ENCODE data around the gene NFKBIE. TPM values are rescaled to one million over a fixed set of nuclear protein-coding genes. Genes with fewer than 3 reads are reported as not detected.

The NFKBIE gene
- total and polyA plus RNA-seq, 3 experiments from 2014 or later = 5.3 to 34.3 (median 33.1) TPM

DNA sequence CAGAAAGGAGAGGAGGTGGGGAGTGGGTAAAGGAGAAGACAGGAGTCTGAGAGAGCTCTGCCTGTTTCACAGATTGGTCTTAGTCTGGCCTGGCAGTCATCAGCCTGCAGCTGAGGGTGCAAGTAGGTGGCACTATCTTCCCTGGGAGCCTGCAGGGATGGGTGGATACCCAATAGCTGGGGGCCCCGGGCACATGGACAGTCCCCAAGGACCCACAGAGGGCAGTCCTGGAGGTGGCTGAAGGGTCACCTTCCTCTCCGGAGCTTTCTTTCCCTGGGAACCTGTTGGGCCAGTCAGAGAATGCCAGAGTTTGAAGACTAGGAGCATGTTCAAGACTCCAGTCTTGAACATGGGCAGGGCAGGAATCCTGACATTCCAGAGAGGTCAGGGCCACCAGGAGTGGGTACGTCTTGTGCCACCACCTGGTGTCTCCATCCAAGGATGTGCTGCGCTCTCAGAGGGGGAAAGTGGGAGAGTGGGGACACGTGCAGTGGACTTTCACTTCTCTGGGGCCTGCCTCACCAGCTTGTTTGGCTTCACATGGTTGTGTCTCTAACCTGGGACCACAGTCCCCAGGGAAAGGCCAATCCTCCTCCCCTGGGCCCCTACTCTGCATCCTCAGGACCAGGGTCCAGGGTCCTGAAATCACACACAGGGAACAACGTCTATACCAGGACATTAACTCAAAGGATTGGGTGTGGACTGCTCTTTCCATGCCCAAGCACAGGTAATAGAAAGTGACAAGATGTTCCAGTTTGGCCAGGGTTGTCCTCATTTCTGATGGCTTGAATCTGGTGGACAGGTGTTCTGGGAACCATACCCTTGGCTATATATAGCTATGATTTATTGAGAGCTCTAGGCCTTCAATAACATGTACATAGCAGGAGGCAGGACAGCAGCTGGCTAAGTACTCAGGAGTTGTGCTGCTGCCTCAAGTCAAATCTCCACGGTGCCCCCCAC is 29.8 kb upstream of the NFKBIE start:
- Histone ChIP-seq H3K27ac (ENCODE audit: low read depth, low read length) (no peak overlapping the region), H3K4me3 (ENCODE audit: low read length) (no peak overlapping the region), H3K9me3 (ENCODE audit: low read length) (no peaks in the 10 kb centered on the region), H3K27me3 (ENCODE audit: insufficient read depth, low read length, poor library complexity, severe bottlenecking) (peaks cover 41% of the 10 kb centered on the region), H3K4me1 (ENCODE audit: insufficient read depth, low read length) (peaks cover 7% of the 10 kb centered on the region), H3K36me3 (ENCODE audit: insufficient read depth, low read length) (no peaks in the 10 kb centered on the region)
- Mint-ChIP-seq H3K36me3 (peaks cover 0 to 4% (median 1%) of the 10 kb centered on the region in 3 donors), H3K4me1 (peaks cover 0 to 19% (median 8%) of the 10 kb centered on the region in 3 donors), H3K9me3 (no peaks in the 10 kb centered on the region), H3K4me3 (no peak overlapping the region), H3K27ac (peak overlapping the region in 1 of 8 donors; percentile 29), H3K27me3 (peaks cover 53 to 67% of the 10 kb centered on the region in 2 donors)
- peak in 1 of 5 donors; percentile 36 for DNase-seq
- ChIA-PET POLR2A (no interaction called here), CTCF (interaction anchor here (0.7 to 2.8 kb wide), 6 partner anchors 11 to 216 kb away, joined by 3 to 16 read pairs (median 4); partner anchors contain the start of genes AARS2 and SLC35B2)

DNA sequence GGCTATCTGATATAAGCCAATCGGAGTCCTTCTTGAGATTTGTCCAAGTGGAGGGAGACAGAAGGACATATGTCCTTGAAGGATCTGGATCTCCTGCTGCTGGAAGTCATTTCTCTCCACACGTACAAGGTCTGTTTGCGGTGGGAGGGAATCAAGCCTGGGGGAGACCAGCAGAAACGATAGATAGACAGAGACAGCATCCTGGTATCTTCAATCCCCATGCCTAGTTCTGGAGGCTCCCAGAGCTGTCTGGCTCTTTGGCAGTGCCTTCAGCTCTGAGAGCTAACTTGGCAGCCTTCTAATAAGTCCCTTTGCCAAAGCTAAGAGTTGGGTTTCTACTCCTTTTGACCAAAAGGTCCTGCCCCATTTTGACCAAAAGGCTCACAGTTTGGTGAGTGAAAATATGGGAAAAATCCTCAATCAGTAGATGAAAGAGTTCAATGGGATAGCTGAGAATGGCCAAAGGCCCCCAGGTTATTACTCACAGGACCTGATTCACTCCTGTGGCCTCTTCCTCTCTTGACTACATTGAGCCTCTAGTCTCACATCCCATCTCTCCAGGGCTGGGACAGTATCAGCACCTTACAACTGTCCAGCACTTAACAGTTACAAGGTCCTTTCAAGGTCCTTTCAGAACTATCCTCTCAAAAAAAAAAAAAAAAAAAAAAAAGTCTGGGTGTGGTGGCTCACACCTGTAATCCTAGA is 27.5 kb upstream of the NFKBIE start:
- Histone ChIP-seq H3K27me3 (ENCODE audit: insufficient read depth, low read length, poor library complexity, severe bottlenecking) (peaks cover 41% of the 10 kb centered on the region), H3K4me1 (ENCODE audit: insufficient read depth, low read length) (peaks cover 7% of the 10 kb centered on the region), H3K4me3 (ENCODE audit: low read length) (no peak overlapping the region), H3K36me3 (ENCODE audit: insufficient read depth, low read length) (no peaks in the 10 kb centered on the region), H3K9me3 (ENCODE audit: low read length) (no peaks in the 10 kb centered on the region), H3K27ac (ENCODE audit: low read depth, low read length) (no peak overlapping the region)
- Mint-ChIP-seq H3K4me1 (peaks cover 0 to 12% (median 1%) of the 10 kb centered on the region in 3 donors), H3K9me3 (no peaks in the 10 kb centered on the region), H3K27ac (no peak overlapping the region), H3K4me3 (no peak overlapping the region), H3K36me3 (peaks cover 0 to 4% (median 0%) of the 10 kb centered on the region in 3 donors), H3K27me3 (peaks cover 66 to 83% of the 10 kb centered on the region in 2 donors)
- peak in 1 of 5 donors; percentile 4 for DNase-seq
- POLR2A ChIA-PET = interaction anchor here (0.7 kb wide), 2 partner anchors 11 to 174 kb away, joined by 3 to 8 read pairs; no protein-coding TSS in a partner anchor
- CTCF ChIA-PET = interaction anchor here (1.5 to 2.4 kb wide), 3 partner anchors 12 to 120 kb away, joined by 3 to 7 read pairs (median 4); partner anchors contain the start of gene AARS2

- H3K27me3 Mint-ChIP-seq = peaks cover 70 to 91% of the 10 kb centered on the region in 2 donors
Observed at GRCh38 chr6:44291841-44292240, 26.5 kb upstream of the NFKBIE start.

GRCh38 chr6:44289726-44290260 is 24.4 kb upstream of the NFKBIE start:
- CTCF ChIA-PET = no interaction called here

More at GRCh38 chr6:44291841-44292240, 26.5 kb upstream of the NFKBIE start:
- peaks cover 0 to 8% (median 0%) of the 10 kb centered on the region in 3 donors for H3K36me3 Mint-ChIP-seq
- Histone ChIP-seq H3K27ac (ENCODE audit: low read depth, low read length) (no peak overlapping the region), H3K4me3 (ENCODE audit: low read length) (no peak overlapping the region), H3K36me3 (ENCODE audit: insufficient read depth, low read length) (no peaks in the 10 kb centered on the region), H3K27me3 (ENCODE audit: insufficient read depth, low read length, poor library complexity, severe bottlenecking) (peaks cover 36% of the 10 kb centered on the region), H3K9me3 (ENCODE audit: low read length) (no peaks in the 10 kb centered on the region), H3K4me1 (ENCODE audit: insufficient read depth, low read length) (peaks cover 2% of the 10 kb centered on the region)
- no peak overlapping the region for H3K27ac Mint-ChIP-seq
- H3K4me1 Mint-ChIP-seq = peaks cover 0 to 5% (median 0%) of the 10 kb centered on the region in 3 donors
- DNase-seq = no peak
- ChIA-PET CTCF (interaction anchor here (2.4 kb wide), 1 partner anchor 21 kb away, joined by 7 read pairs; the partner anchor contains the start of gene AARS2), POLR2A (no interaction called here)
- no peaks in the 10 kb centered on the region for H3K9me3 Mint-ChIP-seq
- no peak overlapping the region for H3K4me3 Mint-ChIP-seq

GRCh38 chr6:44286747-44287146 is 21.4 kb upstream of the NFKBIE start:
- POLR2A ChIA-PET = no interaction called here
- CTCF ChIA-PET = interaction anchor here (1.6 kb wide), 1 partner anchor 18 kb away, joined by 4 read pairs; no protein-coding TSS in a partner anchor
- no peaks in the 10 kb centered on the region for H3K36me3 ChIP-seq (ENCODE audit: insufficient read depth, low read length)
- Mint-ChIP-seq H3K36me3 (peaks cover 0 to 4% (median 0%) of the 10 kb centered on the region in 3 donors), H3K4me3 (no peak overlapping the region), H3K4me1 (no peaks in the 10 kb centered on the region), H3K27ac (no peak overlapping the region), H3K9me3 (no peaks in the 10 kb centered on the region), H3K27me3 (peaks cover 55 to 77% of the 10 kb centered on the region in 2 donors)
- H3K27me3 ChIP-seq (ENCODE audit: insufficient read depth, low read length, poor library complexity, severe bottlenecking) = peaks cover 7% of the 10 kb centered on the region
- no peak for DNase-seq
- no peak overlapping the region for H3K4me3 ChIP-seq (ENCODE audit: low read length)
- H3K4me1 ChIP-seq (ENCODE audit: insufficient read depth, low read length) = no peaks in the 10 kb centered on the region
- H3K9me3 ChIP-seq (ENCODE audit: low read length) = no peaks in the 10 kb centered on the region
- no peak overlapping the region for H3K27ac ChIP-seq (ENCODE audit: low read depth, low read length)

More at GRCh38 chr6:44289726-44290260, 24.4 kb upstream of the NFKBIE start:
- Histone ChIP-seq H3K27me3 (ENCODE audit: insufficient read depth, low read length, poor library complexity, severe bottlenecking) (peaks cover 20% of the 10 kb centered on the region), H3K4me3 (ENCODE audit: low read length) (no peak overlapping the region), H3K9me3 (ENCODE audit: low read length) (no peaks in the 10 kb centered on the region), H3K27ac (ENCODE audit: low read depth, low read length) (no peak overlapping the region), H3K4me1 (ENCODE audit: insufficient read depth, low read length) (no peaks in the 10 kb centered on the region), H3K36me3 (ENCODE audit: insufficient read depth, low read length) (no peaks in the 10 kb centered on the region)
- DNase-seq = peak in 1 of 5 donors; percentile 24
- Mint-ChIP-seq H3K4me3 (no peak overlapping the region), H3K27ac (peak overlapping the region in 1 of 8 donors; percentile 27), H3K36me3 (peaks cover 0 to 8% (median 0%) of the 10 kb centered on the region in 3 donors), H3K27me3 (peaks cover 62 to 84% of the 10 kb centered on the region in 2 donors), H3K4me1 (no peaks in the 10 kb centered on the region), H3K9me3 (no peaks in the 10 kb centered on the region)
- POLR2A ChIA-PET = no interaction called here

GRCh38 chr6:44286285-44286565 is 20.9 kb upstream of the NFKBIE start:
- no peak overlapping the region for H3K4me3 Mint-ChIP-seq
- H3K4me1 Mint-ChIP-seq = no peaks in the 10 kb centered on the region
- Histone ChIP-seq H3K4me1 (ENCODE audit: insufficient read depth, low read length) (no peaks in the 10 kb centered on the region), H3K9me3 (ENCODE audit: low read length) (no peaks in the 10 kb centered on the region), H3K27me3 (ENCODE audit: insufficient read depth, low read length, poor library complexity, severe bottlenecking) (peaks cover 7% of the 10 kb centered on the region), H3K27ac (ENCODE audit: low read depth, low read length) (no peak overlapping the region), H3K36me3 (ENCODE audit: insufficient read depth, low read length) (no peaks in the 10 kb centered on the region), H3K4me3 (ENCODE audit: low read length) (no peak overlapping the region)
- no peak overlapping the region for H3K27ac Mint-ChIP-seq
- CTCF ChIA-PET = no interaction called here
- peaks cover 51 to 72% of the 10 kb centered on the region in 2 donors for H3K27me3 Mint-ChIP-seq
- no peak for DNase-seq
- H3K9me3 Mint-ChIP-seq = no peaks in the 10 kb centered on the region
- POLR2A ChIA-PET = no interaction called here
- peaks cover 0 to 4% (median 0%) of the 10 kb centered on the region in 3 donors for H3K36me3 Mint-ChIP-seq

- H3K27ac Mint-ChIP-seq = no peak overlapping the region
- Histone ChIP-seq H3K4me1 (ENCODE audit: insufficient read depth, low read length) (no peaks in the 10 kb centered on the region), H3K27ac (ENCODE audit: low read depth, low read length) (no peak overlapping the region), H3K4me3 (ENCODE audit: low read length) (no peak overlapping the region), H3K9me3 (ENCODE audit: low read length) (no peaks in the 10 kb centered on the region), H3K36me3 (ENCODE audit: insufficient read depth, low read length) (no peaks in the 10 kb centered on the region), H3K27me3 (ENCODE audit: insufficient read depth, low read length, poor library complexity, severe bottlenecking) (peaks cover 7% of the 10 kb centered on the region)
- CTCF ChIA-PET = no interaction called here
- peaks cover 0 to 4% (median 0%) of the 10 kb centered on the region in 3 donors for H3K36me3 Mint-ChIP-seq
- H3K4me1 Mint-ChIP-seq = no peaks in the 10 kb centered on the region
- H3K9me3 Mint-ChIP-seq = no peaks in the 10 kb centered on the region
- no peak overlapping the region for H3K4me3 Mint-ChIP-seq
- DNase-seq = peak in 1 of 5 donors; percentile 26
- POLR2A ChIA-PET = no interaction called here
- peaks cover 51 to 69% of the 10 kb centered on the region in 2 donors for H3K27me3 Mint-ChIP-seq
Observed at GRCh38 chr6:44285552-44286284, 20.4 kb upstream of the NFKBIE start.
